SW480 (cell line): ENCODE measurements around the gene XBP1.
A peak's percentile ranks its signal among the peaks of the same experiment; 100 is the strongest.
"Not testable (repeated sequence)": the region's sequence is repeated elsewhere in the genome, so short reads cannot be mapped to it uniquely, and the experiment has no call there.

ENCODE experiments used
- DNase-seq: peaks from one replicate; pipeline ENCODE4 v3.0.0-alpha.2; 2016; ENCODE audit warnings: low spot score

The XBP1 gene

GRCh38 chr22:28800308-28801041 is at the start of gene XBP1:
XBP1 (minus strand) TSS chr22:28800569.
- peak; percentile 87 for DNase-seq

DNA sequence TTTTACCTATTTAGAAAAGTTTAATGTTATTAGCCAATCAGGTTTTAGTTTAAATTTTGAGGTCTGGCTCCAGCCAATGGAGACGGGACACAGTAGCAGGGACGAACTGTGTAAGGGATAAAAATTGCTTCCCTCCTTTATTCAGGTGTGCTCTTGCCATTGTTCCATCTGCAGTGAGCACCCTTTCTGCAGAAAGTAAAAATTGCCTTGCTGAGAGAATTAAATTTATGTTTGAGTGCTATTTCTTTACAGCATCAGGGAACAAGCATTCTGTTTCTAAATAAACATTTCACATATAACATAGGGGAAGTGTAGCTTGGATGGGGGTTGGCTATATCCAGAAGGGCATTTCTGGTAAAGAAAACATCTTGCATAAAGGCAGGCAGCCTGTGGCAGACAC is 46.6 kb upstream of the XBP1 start:
- no peak for DNase-seq

GRCh38 chr22:28844277-28844676 is 43.9 kb upstream of the XBP1 start:
- DNase-seq: not testable (repeated sequence)

GRCh38 chr22:28843633-28844032 is 43.3 kb upstream of the XBP1 start:
- DNase-seq: no peak

DNA sequence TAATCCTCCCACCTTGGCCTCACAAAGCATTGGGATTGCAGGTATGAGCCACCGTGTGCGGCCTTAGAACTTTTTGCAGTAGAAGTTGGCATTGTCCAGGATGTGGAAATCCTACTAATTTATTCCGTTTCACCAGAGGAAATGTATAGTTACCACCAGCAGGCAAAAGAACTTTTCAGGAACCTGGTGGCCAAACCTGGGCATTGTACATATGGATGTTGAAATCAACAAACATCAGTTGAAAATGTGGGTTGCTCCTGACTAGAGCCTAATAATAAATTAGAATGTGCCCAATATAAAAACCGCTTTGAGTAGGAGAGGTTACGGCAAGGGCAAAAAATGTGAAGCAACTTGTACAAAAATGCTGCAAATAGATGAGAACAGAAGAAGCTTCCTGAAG is 40.7 kb upstream of the XBP1 start:
- DNase-seq: no peak

DNA sequence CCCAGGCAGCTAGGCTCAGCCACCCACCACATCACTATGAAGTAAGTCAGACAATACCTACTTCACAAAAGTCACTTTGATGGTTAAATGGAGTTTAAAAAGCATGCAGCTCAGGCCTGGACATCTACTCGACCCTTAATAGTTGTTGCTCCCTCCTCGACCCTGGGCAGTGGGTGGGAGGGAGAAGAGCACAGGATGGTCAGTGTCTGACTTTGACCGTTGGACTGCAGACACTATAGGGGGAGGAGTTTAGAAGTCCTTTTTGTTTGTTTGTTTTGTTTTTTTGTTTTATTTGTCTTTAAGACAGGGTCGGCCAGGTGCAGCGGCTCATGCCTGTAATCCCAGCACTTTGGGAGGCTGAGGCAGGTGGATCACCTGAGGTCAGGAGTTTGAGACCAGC is 38.6 kb upstream of the XBP1 start:
- DNase-seq: no peak

GRCh38 chr22:28837640-28838039 is 37.3 kb upstream of the XBP1 start:
- no peak for DNase-seq

DNA sequence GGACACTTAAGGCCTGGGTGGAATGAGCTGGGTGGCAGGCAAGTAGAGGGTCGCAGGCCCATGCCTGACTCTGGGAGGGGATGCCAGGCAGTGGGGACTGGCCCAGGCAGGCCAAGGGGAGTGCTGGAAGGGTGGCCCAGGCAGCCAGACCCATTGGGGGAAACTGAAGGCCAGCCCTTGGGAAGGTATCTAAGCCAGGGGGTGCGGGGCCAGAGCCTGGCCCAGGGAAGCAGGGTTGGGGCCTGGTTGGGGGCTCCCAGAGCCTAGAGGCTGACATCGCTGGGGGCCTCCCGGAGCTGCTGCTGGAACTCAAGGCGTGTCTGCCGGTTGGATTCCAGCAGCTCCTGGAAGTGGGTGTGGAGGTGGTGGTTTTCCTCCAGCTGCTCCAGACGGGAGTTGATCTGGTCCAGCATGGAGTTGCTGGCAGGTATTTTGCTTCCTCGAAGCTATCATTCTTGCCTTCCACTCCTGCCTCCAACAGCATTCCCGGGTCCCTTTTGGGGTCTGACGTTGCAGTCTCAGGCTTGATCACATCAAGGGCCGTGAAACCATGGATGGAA is 35.3 kb upstream of the XBP1 start:
- DNase-seq: no peak

- no peak for DNase-seq
Observed at GRCh38 chr22:28833276-28833923, 33.0 kb upstream of the XBP1 start.

DNA sequence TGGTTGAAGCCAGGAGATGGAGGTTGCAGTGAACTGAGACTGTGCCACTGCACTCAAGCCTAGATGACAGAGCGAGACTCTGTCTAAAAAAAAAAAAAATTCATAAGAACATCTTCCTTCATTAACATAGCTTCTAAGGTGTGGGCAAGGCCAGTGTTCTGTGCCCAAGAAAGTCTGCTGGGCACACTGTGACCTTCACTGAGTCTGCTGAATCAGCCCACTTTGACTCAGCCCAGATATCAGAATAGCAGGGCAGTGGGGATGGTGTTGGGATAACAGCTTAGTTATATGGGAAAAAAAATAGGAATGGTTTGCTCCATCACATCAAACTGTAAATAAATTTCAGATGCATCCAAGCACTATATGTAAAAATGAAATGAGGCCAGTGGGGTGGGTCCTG is 32.4 kb upstream of the XBP1 start:
- no peak for DNase-seq

DNA sequence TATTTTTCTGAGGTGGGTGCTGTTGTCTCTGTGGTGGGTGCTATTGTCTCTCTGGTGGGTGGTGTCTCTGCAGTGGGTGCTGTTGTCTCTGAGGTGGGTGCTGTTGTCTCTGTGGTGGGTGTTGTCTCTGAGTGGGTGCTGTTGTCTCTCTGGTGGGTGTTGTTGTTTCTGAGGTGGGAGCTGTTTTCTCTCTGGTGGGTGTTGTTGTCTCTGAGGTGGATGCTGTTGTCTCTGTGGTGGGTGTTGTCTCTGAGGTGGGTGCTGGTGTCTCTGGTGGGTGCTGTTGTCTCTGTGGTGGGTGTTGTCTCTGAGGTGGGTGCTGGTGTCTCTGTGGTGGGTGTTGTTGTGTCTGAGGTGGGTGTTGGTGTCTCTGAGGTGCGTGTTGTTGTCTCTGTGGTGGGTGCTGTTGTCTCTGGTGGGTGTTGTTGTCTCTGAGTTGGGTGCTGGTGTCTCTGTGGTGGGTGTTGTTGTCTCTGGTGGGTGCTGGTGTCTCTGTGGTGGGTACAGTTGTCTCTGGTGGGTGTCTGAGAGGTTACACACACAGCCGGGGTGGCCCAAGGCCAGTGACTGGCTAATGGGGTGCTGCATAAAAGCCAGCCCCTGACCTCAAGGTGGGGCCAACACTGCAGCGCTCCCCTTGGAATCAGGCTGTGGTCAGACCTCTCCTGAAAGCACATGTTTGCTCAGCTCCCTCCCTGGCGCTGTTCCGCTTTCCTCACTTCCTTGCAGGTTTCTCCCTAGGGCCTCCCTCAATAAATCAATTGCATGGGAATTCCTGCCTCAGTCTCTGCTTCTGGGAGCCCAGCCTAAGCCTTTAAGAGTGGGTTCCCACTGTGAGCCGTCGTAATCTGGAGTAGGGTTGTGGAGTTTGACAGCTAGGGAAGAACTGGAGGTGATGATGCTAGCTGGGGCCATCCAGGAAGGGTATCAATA is 31.0 kb upstream of the XBP1 start:
- DNase-seq: no peak

- no peak for DNase-seq
Observed at GRCh38 chr22:28830441-28830840, 30.1 kb upstream of the XBP1 start.

- peak; percentile 37 for DNase-seq
Observed at GRCh38 chr22:28829358-28830181, 29.2 kb upstream of the XBP1 start.

DNA sequence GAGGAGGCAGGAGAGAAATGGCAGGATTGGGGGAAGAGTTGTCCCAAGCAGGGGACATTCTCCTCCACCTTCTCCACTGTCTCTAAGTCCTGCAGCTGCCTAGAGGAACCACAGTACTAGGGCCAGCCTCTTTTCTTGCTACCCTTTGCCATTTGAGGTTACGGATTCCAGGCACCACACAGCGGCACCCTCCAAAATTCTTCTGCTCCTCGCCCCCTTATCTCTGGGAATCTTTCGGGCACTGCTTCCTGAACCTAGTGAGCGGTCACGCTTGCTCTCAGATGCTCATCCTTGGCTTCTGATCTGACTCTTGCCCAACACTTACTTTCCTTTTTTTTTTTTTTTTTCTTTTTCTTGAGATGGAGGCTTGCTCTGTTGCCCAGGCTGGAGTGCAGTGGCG is 26.6 kb upstream of the XBP1 start:
- DNase-seq: no peak

DNA sequence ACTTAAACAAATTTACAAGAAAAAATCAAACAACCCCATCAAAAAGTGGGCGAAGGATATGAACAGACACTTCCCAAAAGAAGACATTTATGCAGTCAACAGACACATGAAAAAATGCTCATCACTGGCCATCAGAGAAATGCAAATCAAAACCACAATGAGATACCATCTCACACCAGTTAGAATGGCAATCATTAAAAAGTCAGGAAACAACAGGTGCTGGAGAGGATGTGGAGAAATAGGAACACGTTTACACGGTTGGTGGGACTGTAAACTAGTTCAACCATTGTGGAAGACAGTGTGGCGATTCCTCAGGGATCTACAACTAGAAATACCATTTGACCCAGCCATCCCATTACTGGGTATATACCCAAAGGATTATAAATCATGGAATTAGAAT is 26.1 kb upstream of the XBP1 start:
- not testable (repeated sequence) for DNase-seq

- DNase-seq: not testable (repeated sequence)
Observed at GRCh38 chr22:28824455-28824854, 24.1 kb upstream of the XBP1 start.

DNA sequence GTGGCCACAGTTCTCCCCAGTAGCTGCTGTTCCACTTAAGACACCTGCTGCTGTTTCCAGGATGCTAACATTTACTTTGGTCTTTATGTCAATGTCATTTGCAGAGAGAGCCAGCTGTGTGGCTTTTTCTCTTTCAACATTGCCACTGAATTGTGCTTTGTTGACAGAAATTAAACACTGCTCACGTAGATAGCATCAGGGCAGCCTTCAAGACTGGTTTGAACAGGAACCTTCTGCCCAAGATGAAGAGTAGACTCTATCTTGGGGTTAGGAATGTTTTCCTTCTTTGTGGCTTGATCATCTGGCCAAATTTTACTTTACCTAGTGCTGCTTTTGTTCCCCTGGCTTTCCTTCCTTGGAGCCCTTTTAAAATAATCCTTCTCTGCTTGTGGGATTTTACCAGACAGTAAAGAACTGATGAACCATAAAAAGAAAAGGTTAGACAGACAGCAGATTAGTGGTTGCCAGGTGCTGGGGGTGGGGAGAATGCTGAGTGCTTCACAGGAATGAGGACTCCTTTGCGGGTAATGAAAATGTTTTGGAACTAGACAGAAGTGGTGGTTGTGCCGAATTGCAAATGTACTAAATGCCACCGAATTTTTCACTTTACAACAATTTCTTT is 22.7 kb upstream of the XBP1 start:
- no peak for DNase-seq

GRCh38 chr22:28821452-28821851 is 21.1 kb upstream of the XBP1 start:
- DNase-seq: no peak

DNA sequence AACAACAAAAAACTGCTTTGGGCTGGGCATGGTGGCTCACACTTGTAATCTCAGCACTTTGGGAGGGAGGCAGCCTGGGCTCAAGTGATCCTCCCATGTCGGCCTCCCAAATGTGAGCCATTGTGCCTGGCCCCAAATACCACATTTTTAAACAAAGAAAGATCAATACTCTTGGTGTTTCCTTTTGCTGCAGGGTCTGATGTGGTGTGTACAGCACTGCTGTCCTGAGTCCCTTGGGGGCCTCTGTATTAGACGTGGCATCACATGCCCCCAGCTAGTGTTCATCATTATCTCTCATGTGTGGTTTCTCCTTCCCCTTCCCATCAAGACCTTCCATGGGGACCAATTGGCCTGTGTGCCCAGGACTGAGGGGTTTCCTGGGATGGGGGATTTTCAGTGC is 20.5 kb upstream of the XBP1 start:
- DNase-seq: no peak

- DNase-seq: no peak
Observed at GRCh38 chr22:28819253-28820096, 19.1 kb upstream of the XBP1 start.
